ENCODE results near the gene CAMTA1. TPM values are rescaled to one million over a fixed set of nuclear protein-coding genes. Genes with fewer than 3 reads are reported as not detected.

The CAMTA1 gene
- polyA plus RNA-seq, 1 donor from 2014 or later = 79.0 TPM

DNA sequence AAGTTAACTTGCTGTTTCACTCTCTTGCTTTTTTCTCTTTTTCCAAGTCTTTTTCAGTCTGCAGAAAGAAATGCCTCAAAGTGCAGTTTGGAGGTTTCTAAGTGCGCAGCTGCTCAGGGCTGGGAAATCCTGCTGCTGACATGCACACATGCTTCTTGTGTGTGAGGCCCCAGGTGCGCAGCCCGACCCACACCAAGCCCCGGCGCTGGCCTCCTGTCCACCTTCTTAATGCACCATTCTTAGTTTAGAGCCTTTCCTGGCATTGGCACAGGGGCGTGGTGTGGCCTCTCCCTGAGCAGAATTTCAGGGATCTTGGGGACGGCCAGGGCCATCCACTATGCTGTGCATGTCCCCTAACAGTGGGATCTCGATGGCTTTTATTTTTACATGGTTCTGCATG, 315.2 kb downstream of the CAMTA1 start:
- H3K4me3 Mint-ChIP-seq = no peak overlapping the region
- no peaks in the 10 kb centered on the region for H3K4me1 Mint-ChIP-seq
- peaks cover 6% of the 10 kb centered on the region for H3K27me3 Mint-ChIP-seq
- peaks cover 0 to 4% (median 0%) of the 10 kb centered on the region in 3 donors for H3K9me3 Mint-ChIP-seq
- no peak overlapping the region for H3K27ac Mint-ChIP-seq
- peaks cover 8% of the 10 kb centered on the region for H3K36me3 Mint-ChIP-seq

DNA sequence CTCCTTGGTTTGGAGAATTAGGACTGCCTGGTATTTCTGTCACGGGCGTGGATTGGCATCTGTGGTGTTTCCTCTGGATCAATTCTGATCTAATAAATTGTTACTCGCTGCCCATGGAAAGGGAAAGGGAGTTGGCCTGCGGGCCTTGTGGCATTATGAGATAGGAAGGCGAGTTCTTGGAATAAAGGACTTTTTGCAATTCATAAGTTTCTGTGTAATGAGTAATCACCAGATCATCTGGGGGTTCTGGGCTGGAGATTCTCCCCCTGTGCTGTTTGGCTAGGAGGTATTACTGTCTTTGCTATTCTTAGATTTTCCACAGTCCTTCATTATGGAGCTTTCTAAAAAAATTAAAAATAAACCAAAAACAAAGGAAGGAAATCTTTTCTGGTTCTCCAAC, 315.9 kb downstream of the CAMTA1 start:
- Mint-ChIP-seq H3K27me3 (peaks cover 5% of the 10 kb centered on the region), H3K9me3 (peaks cover 0 to 4% (median 0%) of the 10 kb centered on the region in 3 donors), H3K27ac (no peak overlapping the region), H3K4me3 (no peak overlapping the region), H3K4me1 (no peaks in the 10 kb centered on the region), H3K36me3 (peaks cover 8% of the 10 kb centered on the region)

DNA sequence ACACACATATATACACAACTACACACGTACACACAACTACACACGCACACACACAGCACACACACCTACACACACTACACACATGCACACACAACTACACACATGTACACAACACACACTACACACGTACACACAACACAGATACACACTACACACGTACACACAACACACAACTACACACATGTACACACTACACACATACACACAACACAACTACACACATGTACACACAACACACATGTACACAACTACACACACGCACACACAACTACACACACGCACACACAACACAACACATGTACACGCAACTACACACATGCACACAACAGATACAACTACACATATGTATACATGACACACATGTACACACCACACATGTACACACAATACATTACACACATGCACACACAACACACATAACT, 318.1 kb downstream of the CAMTA1 start:
- Mint-ChIP-seq H3K4me1 (no peaks in the 10 kb centered on the region), H3K9me3 (peaks cover 0 to 5% (median 3%) of the 10 kb centered on the region in 3 donors)

DNA sequence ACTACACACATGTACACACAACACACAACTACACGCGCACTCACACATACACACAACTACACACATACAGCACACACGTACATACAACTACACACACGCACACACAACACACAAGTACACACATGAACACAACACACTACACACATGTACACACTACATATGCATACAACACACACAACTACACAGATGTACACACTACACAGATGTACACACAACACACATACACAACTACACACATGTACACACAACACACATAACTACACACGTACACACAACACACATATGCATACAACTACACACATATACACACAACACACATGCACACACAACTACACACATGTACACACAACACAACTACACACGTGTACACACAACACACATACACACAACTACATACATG, 318.6 kb downstream of the CAMTA1 start:
- Mint-ChIP-seq H3K36me3 (peaks cover 3% of the 10 kb centered on the region), H3K9me3 (peaks cover 0 to 5% (median 4%) of the 10 kb centered on the region in 3 donors), H3K27me3 (peaks cover 5% of the 10 kb centered on the region), H3K4me3 (no peak overlapping the region), H3K4me1 (no peaks in the 10 kb centered on the region), H3K27ac (no peak overlapping the region)

More for the DNA sequence above, 318.1 kb downstream of the CAMTA1 start:
- Mint-ChIP-seq H3K27ac (no peak overlapping the region), H3K4me3 (no peak overlapping the region), H3K27me3 (peaks cover 4% of the 10 kb centered on the region), H3K36me3 (peaks cover 3% of the 10 kb centered on the region)

DNA sequence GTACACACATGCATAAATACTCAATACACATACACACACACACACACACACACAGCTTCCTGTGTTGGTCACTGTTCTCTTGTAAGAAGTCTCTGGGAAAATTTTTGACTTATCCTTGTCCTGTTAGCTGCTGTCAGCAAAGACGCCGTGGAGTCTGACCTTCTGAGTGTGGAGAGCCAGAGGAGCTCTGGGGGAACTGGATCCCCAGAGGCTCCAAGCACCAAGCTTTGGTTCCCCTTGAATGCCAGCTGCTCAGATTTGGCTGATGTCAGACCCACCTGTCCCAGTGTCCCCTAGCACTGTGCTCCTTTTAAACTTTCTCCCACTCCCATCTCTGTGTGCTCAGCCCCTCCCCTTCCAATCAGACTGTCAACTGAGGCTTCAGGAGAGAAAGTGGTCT, 319.1 kb downstream of the CAMTA1 start:
- Mint-ChIP-seq H3K27ac (no peak overlapping the region), H3K9me3 (peaks cover 0 to 5% (median 4%) of the 10 kb centered on the region in 3 donors), H3K4me3 (no peak overlapping the region), H3K27me3 (peaks cover 6% of the 10 kb centered on the region), H3K36me3 (peaks cover 3% of the 10 kb centered on the region), H3K4me1 (no peaks in the 10 kb centered on the region)

DNA sequence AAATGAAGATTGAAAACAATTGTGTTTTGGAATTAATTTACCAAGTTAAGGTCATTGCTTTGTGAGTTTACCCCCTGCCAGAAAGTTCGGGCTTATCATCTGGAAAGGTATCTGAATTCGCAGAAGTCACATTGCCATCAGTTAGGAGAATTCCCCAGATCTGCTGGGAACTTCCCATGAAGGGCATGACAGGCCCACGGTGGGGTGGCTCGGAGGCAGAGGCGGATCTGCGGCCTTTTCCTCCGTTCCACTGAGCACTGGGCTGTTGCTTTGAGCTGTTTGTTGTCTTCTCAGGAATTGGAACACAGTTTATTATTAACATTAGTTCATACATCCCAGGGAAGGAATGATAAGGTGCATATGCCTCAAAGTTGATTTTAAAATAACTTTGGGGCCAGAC, 320.0 kb downstream of the CAMTA1 start:
- H3K9me3 Mint-ChIP-seq = peaks cover 0 to 5% (median 4%) of the 10 kb centered on the region in 3 donors
- no peak overlapping the region for H3K4me3 Mint-ChIP-seq
- no peak overlapping the region for H3K27ac Mint-ChIP-seq
- peaks cover 10% of the 10 kb centered on the region for H3K27me3 Mint-ChIP-seq
- peaks cover under 1% of the 10 kb centered on the region for H3K36me3 Mint-ChIP-seq
- no peaks in the 10 kb centered on the region for H3K4me1 Mint-ChIP-seq

DNA sequence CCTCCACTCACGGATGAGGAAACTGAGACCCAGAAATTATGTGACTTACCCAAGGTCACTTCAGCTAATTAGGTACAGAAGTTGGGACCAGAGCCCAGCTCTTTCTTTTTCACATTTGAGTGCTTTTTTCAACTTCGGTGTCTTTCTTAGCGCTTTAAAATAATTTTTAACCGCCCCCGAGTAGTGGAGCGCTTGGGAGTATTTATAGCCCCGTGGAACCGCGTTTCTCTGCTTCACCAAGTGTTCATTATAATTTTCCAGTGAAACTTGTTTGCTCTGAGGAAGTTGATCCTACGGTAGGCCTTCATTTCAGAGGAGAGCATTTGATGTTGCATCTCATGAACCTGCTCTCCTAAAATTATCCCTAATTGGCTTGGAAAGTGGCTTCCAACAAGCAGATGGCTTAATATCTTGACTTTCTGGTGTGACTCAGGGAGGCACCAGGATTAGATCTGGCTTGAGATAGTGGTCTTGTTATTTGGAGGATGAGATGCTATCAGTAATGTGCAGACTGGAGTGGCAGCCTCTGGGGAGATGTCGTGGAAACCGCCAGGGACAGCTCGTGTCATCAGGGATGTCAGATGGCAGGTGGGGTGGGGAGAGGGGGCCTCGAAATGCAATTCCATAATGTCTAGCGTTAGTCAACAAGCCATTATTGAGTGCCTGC, 321.3 kb downstream of the CAMTA1 start:
- Mint-ChIP-seq H3K4me3 (no peak overlapping the region), H3K27ac (no peak overlapping the region), H3K9me3 (peaks cover 0 to 5% (median 4%) of the 10 kb centered on the region in 3 donors), H3K4me1 (no peaks in the 10 kb centered on the region), H3K27me3 (peaks cover 10% of the 10 kb centered on the region), H3K36me3 (no peaks in the 10 kb centered on the region)

DNA sequence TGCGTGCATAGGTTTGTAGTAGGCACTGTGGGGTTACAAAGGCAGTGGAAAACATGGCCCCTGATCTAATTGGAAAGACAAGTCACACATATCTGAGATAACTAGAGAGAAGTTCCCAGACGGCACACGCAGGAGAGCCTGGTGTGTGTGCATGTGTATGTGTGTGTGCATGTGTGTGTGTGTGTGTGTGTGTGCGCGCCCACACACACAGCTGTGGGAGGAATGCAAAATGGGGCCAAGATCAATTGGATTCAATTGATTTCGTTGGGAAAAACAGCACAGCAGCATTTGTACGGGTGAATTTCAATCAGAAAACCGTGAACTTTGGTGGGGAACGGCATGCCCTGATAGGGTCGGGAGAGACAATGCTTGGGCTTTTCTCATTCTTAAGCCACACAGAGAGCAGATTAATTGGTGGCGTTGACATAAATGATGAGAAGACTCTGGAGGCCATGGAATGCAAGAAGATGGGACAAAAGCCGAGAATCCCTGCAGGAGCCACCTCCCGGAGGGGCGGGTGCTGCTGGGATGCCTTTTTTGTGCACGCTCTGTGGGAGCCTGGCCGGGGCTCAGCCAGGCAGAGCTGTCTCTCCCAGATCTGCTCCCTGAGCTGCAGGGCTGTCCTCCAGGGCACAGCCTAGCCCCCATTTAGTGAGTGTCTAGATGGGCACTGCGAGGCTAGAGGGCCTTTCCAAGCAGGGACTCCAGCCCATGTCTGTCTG, 322.0 kb downstream of the CAMTA1 start:
- Mint-ChIP-seq H3K4me1 (no peaks in the 10 kb centered on the region), H3K9me3 (peaks cover 0 to 4% (median 4%) of the 10 kb centered on the region in 3 donors), H3K36me3 (no peaks in the 10 kb centered on the region), H3K4me3 (no peak overlapping the region), H3K27ac (no peak overlapping the region), H3K27me3 (peaks cover 10% of the 10 kb centered on the region)

DNA sequence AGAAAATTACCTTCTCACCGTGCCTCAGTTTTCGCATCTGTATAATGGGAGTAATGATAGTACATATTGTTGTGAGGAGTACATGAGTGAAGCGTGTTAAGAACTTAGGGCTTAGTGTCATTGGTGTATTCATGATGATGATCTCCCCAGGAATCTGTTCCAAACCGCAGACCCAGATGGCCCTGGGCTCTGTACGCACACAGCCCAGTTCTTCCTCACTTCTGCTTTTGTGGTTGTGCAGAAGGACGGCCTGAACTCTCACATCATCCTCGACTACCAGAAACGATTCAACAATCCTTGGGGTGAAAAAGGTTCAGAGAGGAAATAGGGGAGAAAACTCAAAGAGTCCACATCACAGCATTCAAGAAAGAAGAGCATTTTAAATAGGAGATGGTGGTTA, 323.0 kb downstream of the CAMTA1 start:
- Mint-ChIP-seq H3K27me3 (peaks cover 10% of the 10 kb centered on the region), H3K27ac (no peak overlapping the region), H3K9me3 (peaks cover 0 to 4% (median 4%) of the 10 kb centered on the region in 3 donors), H3K36me3 (no peaks in the 10 kb centered on the region), H3K4me3 (no peak overlapping the region), H3K4me1 (no peaks in the 10 kb centered on the region)

DNA sequence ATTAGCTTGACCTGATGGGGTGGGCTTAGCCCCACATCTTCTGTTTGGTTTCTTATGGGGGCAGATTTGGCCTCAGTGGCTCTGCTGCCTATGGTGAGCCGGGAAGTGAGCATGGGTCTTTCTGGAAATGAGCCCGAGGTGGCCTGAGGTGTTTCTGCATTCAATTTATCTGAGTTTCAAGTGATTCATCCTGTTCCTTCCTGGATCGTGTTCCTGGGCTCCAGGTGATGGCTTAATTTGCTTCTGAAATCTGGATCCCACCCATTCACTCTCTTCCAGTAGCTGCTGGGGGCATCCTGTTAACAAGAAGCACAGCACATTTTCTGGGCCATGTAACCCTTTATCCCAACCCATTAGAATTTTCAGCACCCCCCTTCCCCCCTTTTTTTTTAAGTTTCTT, 324.6 kb downstream of the CAMTA1 start:
- Mint-ChIP-seq H3K4me3 (no peak overlapping the region), H3K27me3 (peaks cover 10% of the 10 kb centered on the region), H3K4me1 (no peaks in the 10 kb centered on the region), H3K27ac (no peak overlapping the region), H3K36me3 (no peaks in the 10 kb centered on the region), H3K9me3 (peaks cover 0 to 4% (median 4%) of the 10 kb centered on the region in 3 donors)

DNA sequence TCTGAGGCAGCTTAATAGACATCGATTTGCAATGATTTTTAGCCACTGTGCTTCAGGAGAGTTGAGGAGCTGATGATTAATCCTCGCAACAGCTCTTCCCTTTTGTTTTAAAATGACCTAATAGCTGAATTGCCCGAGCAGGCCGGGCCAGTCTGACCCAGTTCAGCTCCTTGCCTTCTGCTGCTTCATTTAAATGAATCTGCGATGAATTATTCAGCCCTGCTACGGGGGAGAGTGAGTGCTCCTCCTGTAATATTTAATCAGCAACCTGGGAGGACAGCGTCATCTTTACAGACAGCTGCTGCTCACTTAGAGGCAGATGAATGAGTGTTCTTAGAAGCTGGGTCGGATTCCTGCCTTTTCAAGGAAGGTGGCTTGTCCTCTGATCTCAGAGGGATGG, 325.1 kb downstream of the CAMTA1 start:
- peaks cover 0 to 4% (median 4%) of the 10 kb centered on the region in 3 donors for H3K9me3 Mint-ChIP-seq
- H3K36me3 Mint-ChIP-seq = no peaks in the 10 kb centered on the region
- H3K27me3 Mint-ChIP-seq = peaks cover 10% of the 10 kb centered on the region
- no peak overlapping the region for H3K4me3 Mint-ChIP-seq
- no peak overlapping the region for H3K27ac Mint-ChIP-seq
- H3K4me1 Mint-ChIP-seq = no peaks in the 10 kb centered on the region

DNA sequence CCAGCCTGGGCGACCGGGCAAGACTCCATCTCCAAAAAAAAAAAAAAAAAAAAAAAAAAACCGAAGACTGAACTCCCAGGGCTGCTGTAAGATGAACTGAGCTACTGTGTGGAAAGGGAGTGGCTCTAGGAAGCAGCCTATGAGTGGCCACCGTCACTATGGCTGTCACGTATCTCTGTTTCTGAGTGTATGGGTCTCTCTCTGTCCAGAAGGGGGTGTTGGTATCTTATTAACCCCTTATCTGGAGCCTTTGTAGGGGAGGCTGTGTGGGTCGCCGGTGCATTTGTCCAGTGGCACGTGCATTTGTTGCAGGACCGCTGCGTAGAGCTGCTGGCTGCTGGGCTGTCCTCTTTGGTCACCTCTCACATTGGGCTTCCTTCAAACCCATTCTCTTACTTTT, 326.6 kb downstream of the CAMTA1 start:
- H3K9me3 Mint-ChIP-seq = peaks cover 4 to 7% (median 5%) of the 10 kb centered on the region in 3 donors
- H3K36me3 Mint-ChIP-seq = no peaks in the 10 kb centered on the region
- no peak overlapping the region for H3K27ac Mint-ChIP-seq
- peaks cover 10% of the 10 kb centered on the region for H3K27me3 Mint-ChIP-seq
- H3K4me3 Mint-ChIP-seq = no peak overlapping the region
- H3K4me1 Mint-ChIP-seq = peaks cover 0 to 1% (median 0%) of the 10 kb centered on the region in 3 donors

DNA sequence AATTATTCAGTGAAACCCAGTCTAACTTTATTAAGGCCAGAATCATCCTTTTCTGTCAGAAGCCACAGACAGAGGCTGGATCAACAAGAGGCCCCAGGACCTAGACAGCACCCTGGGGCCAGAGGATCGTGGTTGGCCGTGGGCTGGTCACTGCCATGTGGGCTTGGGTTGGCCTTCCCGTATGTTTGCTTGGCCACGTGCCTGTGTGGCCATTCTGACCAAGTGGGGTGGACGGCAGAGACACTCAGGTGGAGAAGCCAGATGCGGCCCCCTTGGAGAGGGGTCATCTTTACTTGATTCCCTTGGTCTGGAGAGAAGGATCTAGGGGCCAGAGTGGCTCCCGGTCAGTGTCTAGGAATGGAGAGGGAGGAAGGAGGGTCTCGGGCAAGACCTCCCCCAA, 327.9 kb downstream of the CAMTA1 start:
- Mint-ChIP-seq H3K4me3 (peak overlapping the region in 1 of 4 donors; percentile 10), H3K27ac (no peak overlapping the region), H3K27me3 (peaks cover 5% of the 10 kb centered on the region), H3K4me1 (peaks cover 0 to 1% (median 0%) of the 10 kb centered on the region in 3 donors), H3K36me3 (no peaks in the 10 kb centered on the region), H3K9me3 (peaks cover 3 to 8% (median 5%) of the 10 kb centered on the region in 3 donors)

DNA sequence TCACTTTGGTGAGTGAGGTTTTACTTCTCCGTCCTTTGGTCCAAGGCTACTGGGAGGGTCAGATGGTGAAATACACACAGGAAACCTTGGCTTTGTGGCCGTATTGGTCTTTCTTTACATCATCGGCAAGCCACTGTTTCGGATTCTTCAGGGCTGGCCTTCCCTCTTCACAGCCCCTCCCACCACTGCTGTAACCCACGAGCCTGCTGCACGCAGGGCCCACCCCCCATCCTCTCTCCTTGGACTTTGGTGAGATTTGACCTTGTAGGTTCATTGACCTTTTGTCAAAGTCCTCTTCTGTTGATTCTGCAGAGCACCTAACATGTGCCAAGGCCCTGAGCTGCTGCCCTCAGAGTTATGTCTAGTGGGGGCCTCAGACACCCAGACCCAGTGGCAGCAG, 328.6 kb downstream of the CAMTA1 start:
- Mint-ChIP-seq H3K4me1 (peaks cover 0 to 1% (median 0%) of the 10 kb centered on the region in 3 donors), H3K27ac (no peak overlapping the region), H3K9me3 (peaks cover 0 to 5% (median 5%) of the 10 kb centered on the region in 3 donors), H3K27me3 (peaks cover 5% of the 10 kb centered on the region), H3K36me3 (no peaks in the 10 kb centered on the region), H3K4me3 (no peak overlapping the region)

DNA sequence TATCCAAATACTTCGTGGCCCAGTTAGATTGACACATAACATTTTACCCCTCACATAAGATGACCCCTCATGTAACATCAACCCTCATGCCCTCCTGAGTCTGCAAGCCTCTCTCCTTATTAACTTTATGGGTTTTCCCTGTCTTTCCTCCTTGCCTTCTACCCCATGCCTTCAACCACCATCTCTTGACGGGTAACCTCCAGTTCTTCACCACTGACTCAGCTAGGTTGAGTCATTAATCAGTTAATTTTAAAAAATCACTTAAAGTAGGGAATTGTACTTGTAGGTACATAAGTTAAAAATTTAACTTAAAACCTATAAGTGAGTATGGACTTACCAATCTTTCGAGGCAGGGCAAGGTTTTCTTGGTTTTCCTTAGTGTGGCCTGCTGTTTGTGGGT, 330.7 kb downstream of the CAMTA1 start:
- H3K36me3 Mint-ChIP-seq = no peaks in the 10 kb centered on the region

More for the DNA sequence above, 330.7 kb downstream of the CAMTA1 start:
- Mint-ChIP-seq H3K27me3 (peaks cover 1% of the 10 kb centered on the region), H3K9me3 (peaks cover 0 to 5% (median 5%) of the 10 kb centered on the region in 3 donors), H3K4me3 (no peak overlapping the region), H3K4me1 (peaks cover 0 to 1% (median 0%) of the 10 kb centered on the region in 3 donors), H3K27ac (no peak overlapping the region)
